ENCODE data around the gene ZEB2. TPM values are rescaled to one million over a fixed set of nuclear protein-coding genes. Genes with fewer than 3 reads are reported as not detected.

The ZEB2 gene
- total and polyA plus RNA-seq, 10 of the 15 experiments (the other 5 are each of a cell fraction or from before 2014, with no cell fraction given), result 0.14 to 3.2 (median 0.84) TPM

GRCh38 chr2:144509879-144510221 lies 10.1 kb downstream of the ZEB2 start:
- Histone ChIP-seq H3K4me3 (no peak overlapping the region), H3K27ac (ENCODE audit: control insufficient read depth, insufficient read depth) (no peak overlapping the region), H4K20me1 (ENCODE audit: control insufficient read depth, insufficient read depth) (0 out of 2 replicates have a peak, but pooled peaks cover 4% of the 10 kb centered on the region), H3K9me3 (replicated peaks; ENCODE audit: control insufficient read depth, insufficient read depth, low read length) (no peaks in the 10 kb centered on the region), H3K4me2 (ENCODE audit: control insufficient read depth, insufficient read depth) (no peak overlapping the region), H3K9ac (ENCODE audit: control insufficient read depth, insufficient read depth, low read length) (no peak overlapping the region), H3K27me3 (replicated peaks in 1 of 2; ENCODE audit: control insufficient read depth in 2 of 2, insufficient read depth in 2 of 2, low read length in 1 of 2) (peaks cover 5 to 46% of the 10 kb centered on the region in 2 experiments), H3K36me3 (ENCODE audit: control insufficient read depth in 2 of 2, insufficient read depth in 2 of 2, low read length in 1 of 2) (no peaks in the 10 kb centered on the region), H3K4me1 (ENCODE audit: control insufficient read depth, insufficient read depth, low read length) (no peaks in the 10 kb centered on the region), H2AFZ (ENCODE audit: control insufficient read depth, low read depth, low read length) (no peak overlapping the region), H3K79me2 (ENCODE audit: control insufficient read depth, insufficient read depth, low read length) (no peaks in the 10 kb centered on the region)
- FAIRE-seq (no peak), DNase-seq (ENCODE audit: low read depth, low spot score) (no peak), ATAC-seq (no peak)
- no TSS peak for BruUV-seq (replicated peaks)
- SMC1A ChIA-PET (ENCODE audit: uncharacterized antibody, unreplicated experiment), result interaction anchor here (0.9 kb wide), 1 partner anchor 22 kb away, joined by 3 read pairs; no protein-coding TSS in a partner anchor
- no peak for TF ChIP-seq CREM (IDR thresholded peaks at IDR 0.05; ENCODE audit: low read depth)
- TF ChIP-seq RAD21 (IDR thresholded peaks at IDR 0.05; ENCODE audit: insufficient read depth, low read depth, low read length), result no peak
- TF ChIP-seq MYB (IDR thresholded peaks at IDR 0.05; ENCODE audit: borderline replicate concordance, low read depth, low read length), result no peak
- no peak for TF ChIP-seq CREB1 (IDR thresholded peaks at IDR 0.05; ENCODE audit: low read depth)
- POLR2A ChIA-PET, result no interaction called here
- RAD21 ChIA-PET (ENCODE audit: unreplicated experiment), result interaction anchor here (1.5 kb wide), 1 partner anchor 177 kb away, joined by 4 read pairs; a partner anchor contains a TSS
- intact Hi-C loops (cut with micrococcal nuclease; ENCODE audit: unreplicated experiment), result loop anchor here (10.0 kb wide), 1 partner anchor 345 kb away; no protein-coding TSS in a partner anchor
- 30% methylated on average over 3 of the region's 3 CpGs for WGBS (ENCODE audit: insufficient coverage, insufficient replicate concordance, low lambda C conversion rate, missing lambda C conversion rate)
- CTCF ChIA-PET, result no interaction called here
- in situ Hi-C loops (cut with MboI), result no loop called here

- ChIA-PET SMC1A (ENCODE audit: uncharacterized antibody, unreplicated experiment) (interaction anchor here (1.8 kb wide), 1 partner anchor 10 kb away, joined by 4 read pairs; the partner anchor contains the start of gene ZEB2), CTCF (no interaction called here), POLR2A (no interaction called here), RAD21 (ENCODE audit: unreplicated experiment) (no interaction called here)
- peaks cover 3 to 39% of the 10 kb centered on the region in 2 experiments for H3K27me3 ChIP-seq (replicated peaks in 1 of 2; ENCODE audit: control insufficient read depth in 2 of 2, insufficient read depth in 2 of 2, low read length in 1 of 2)
- no peak overlapping the region for H2AFZ ChIP-seq (ENCODE audit: control insufficient read depth, low read depth, low read length)
- H3K36me3 ChIP-seq (ENCODE audit: control insufficient read depth in 2 of 2, insufficient read depth in 2 of 2, low read length in 1 of 2), result no peaks in the 10 kb centered on the region
- H3K4me3 ChIP-seq, result no peak overlapping the region
- 0 out of 2 replicates have a peak, but pooled peaks cover 4% of the 10 kb centered on the region for H4K20me1 ChIP-seq (ENCODE audit: control insufficient read depth, insufficient read depth)
- FAIRE-seq, result no peak
- no peak for DNase-seq (ENCODE audit: low read depth, low spot score)
- no peak overlapping the region for H3K4me2 ChIP-seq (ENCODE audit: control insufficient read depth, insufficient read depth)
- no peak overlapping the region for H3K27ac ChIP-seq (ENCODE audit: control insufficient read depth, insufficient read depth)
- no peaks in the 10 kb centered on the region for H3K79me2 ChIP-seq (ENCODE audit: control insufficient read depth, insufficient read depth, low read length)
- no peaks in the 10 kb centered on the region for H3K4me1 ChIP-seq (ENCODE audit: control insufficient read depth, insufficient read depth, low read length)
- H3K9me3 ChIP-seq (replicated peaks; ENCODE audit: control insufficient read depth, insufficient read depth, low read length), result no peaks in the 10 kb centered on the region
- ATAC-seq, result no peak
- intact Hi-C loops (cut with micrococcal nuclease; ENCODE audit: unreplicated experiment), result no loop called here
- WGBS (ENCODE audit: insufficient coverage, insufficient replicate concordance, low lambda C conversion rate, missing lambda C conversion rate), result 69% methylated on average over 10 of the region's 10 CpGs
- in situ Hi-C loops (cut with MboI), result no loop called here
- no peak overlapping the region for H3K9ac ChIP-seq (ENCODE audit: control insufficient read depth, insufficient read depth, low read length)
- TF ChIP-seq RAD21 (IDR thresholded peaks at IDR 0.05; ENCODE audit: insufficient read depth, low read depth, low read length), result no peak
- no peak for TF ChIP-seq E2F4 (IDR thresholded peaks at IDR 0.05; ENCODE audit: low read depth, low read length)
- BruUV-seq (replicated peaks), result no TSS peak
Measured at GRCh38 chr2:144509001-144509878, 10.7 kb downstream of the ZEB2 start.

All from GM12878 (cell line).